Measurements from ENCODE around the gene SETDB2.

SETDB2 gene

GRCh38 chr13:49443704-49444523 lies at the start of gene SETDB2, which contains the start of gene CAB39L:
TSS of gene SETDB2 (plus strand) at chr13:49444274. CDS start at chr13:49451894, 7,620 bp downstream.
TSS of gene CAB39L (minus strand) at chr13:49444064. CDS start at chr13:49382910, 61,154 bp downstream.
- peak; percentile 100 for DNase-seq (ENCODE audit: low spot score)

GRCh38 chr13:49395451-49395865 lies 48.6 kb upstream of the SETDB2 start:
- DNase-seq (ENCODE audit: low spot score), result no peak

- no peak for DNase-seq (ENCODE audit: low spot score)
Measured at GRCh38 chr13:49395878-49396380, 48.1 kb upstream of the SETDB2 start.

- DNase-seq (ENCODE audit: low spot score), result no peak
Measured at GRCh38 chr13:49399801-49400472, 44.1 kb upstream of the SETDB2 start.

GRCh38 chr13:49400755-49401659 lies 43.1 kb upstream of the SETDB2 start:
- DNase-seq (ENCODE audit: low spot score), result no peak

- DNase-seq (ENCODE audit: low spot score), result no peak
Measured at GRCh38 chr13:49403996-49404702, 39.9 kb upstream of the SETDB2 start.

GRCh38 chr13:49404703-49405020 lies 39.4 kb upstream of the SETDB2 start:
- no peak for DNase-seq (ENCODE audit: low spot score)

- DNase-seq (ENCODE audit: low spot score), result no peak
Measured at GRCh38 chr13:49407068-49407467, 37.0 kb upstream of the SETDB2 start.

- DNase-seq (ENCODE audit: low spot score), result no peak
Measured at GRCh38 chr13:49407936-49408335, 36.1 kb upstream of the SETDB2 start.

- DNase-seq (ENCODE audit: low spot score), result no peak
Measured at GRCh38 chr13:49409008-49409407, 35.1 kb upstream of the SETDB2 start.

- no peak for DNase-seq (ENCODE audit: low spot score)
Measured at GRCh38 chr13:49410006-49410405, 34.1 kb upstream of the SETDB2 start.

- DNase-seq (ENCODE audit: low spot score), result no peak
Measured at GRCh38 chr13:49410477-49410876, 33.6 kb upstream of the SETDB2 start.

- no peak for DNase-seq (ENCODE audit: low spot score)
Measured at GRCh38 chr13:49411353-49411752, 32.7 kb upstream of the SETDB2 start.

- DNase-seq (ENCODE audit: low spot score), result no peak
Measured at GRCh38 chr13:49412749-49413148, 31.3 kb upstream of the SETDB2 start.

- DNase-seq (ENCODE audit: low spot score), result no peak
Measured at GRCh38 chr13:49417161-49417560, 26.9 kb upstream of the SETDB2 start.

- no peak for DNase-seq (ENCODE audit: low spot score)
Measured at GRCh38 chr13:49418206-49418605, 25.9 kb upstream of the SETDB2 start.

GRCh38 chr13:49419276-49419675 lies 24.8 kb upstream of the SETDB2 start:
- DNase-seq (ENCODE audit: low spot score), result no peak

- peak; percentile 22 for DNase-seq (ENCODE audit: low spot score)
Measured at GRCh38 chr13:49421391-49421790, 22.7 kb upstream of the SETDB2 start.

GRCh38 chr13:49424011-49424560 lies 20.0 kb upstream of the SETDB2 start:
- no peak for DNase-seq (ENCODE audit: low spot score)

GRCh38 chr13:49428041-49428763 lies 15.9 kb upstream of the SETDB2 start:
- no peak for DNase-seq (ENCODE audit: low spot score)

- no peak for DNase-seq (ENCODE audit: low spot score)
Measured at GRCh38 chr13:49429121-49429520, 15.0 kb upstream of the SETDB2 start.
